GM23338 (cell line): ENCODE measurements around the gene BCAS3. TPM values are rescaled to one million over a fixed set of nuclear protein-coding genes. Genes with fewer than 3 reads are reported as not detected.

Experiments used
- ATAC-seq: fragments of 200-7000 bp; cut with Tn5 transposase; 3 replicates; pipeline ENCODE4 v1.9.1; 2020
- DNase-seq: peaks from one replicate; pipeline ENCODE4 v3.0.0-alpha.2; 2015; ENCODE audit warnings: low spot score
- H2AFZ ChIP-seq: fragments of 200-600 bp; sonication (generic); 2 replicates; pipeline ENCODE4 v1.8.0; 2016; ENCODE audit warnings: antibody characterized with exemption, mild to moderate bottlenecking, moderate library complexity
- H3F3A ChIP-seq: fragments of 200-600 bp; sonication (generic); replicated peaks from 2 replicates; pipeline ENCODE4 v1.8.0; 2017; ENCODE audit warnings: antibody characterized with exemption, mixed run types, low read depth
- H3K27ac ChIP-seq: fragments of 200-600 bp; sonication (generic); 2 replicates; pipeline ENCODE4 v1.6.1; 2016; ENCODE audit warnings: low read depth
- H3K27me3 ChIP-seq: fragments of 200-600 bp; sonication (generic); 2 replicates; pipeline ENCODE4 v1.8.0; 2016; ENCODE audit warnings: mild to moderate bottlenecking, mixed run types, moderate library complexity; ENCODE audit not compliant: insufficient read depth
- H3K36me3 ChIP-seq: fragments of 200-600 bp; sonication (generic); 2 replicates; pipeline ENCODE4 v1.8.0; 2016; ENCODE audit warnings: mild to moderate bottlenecking; ENCODE audit not compliant: insufficient read depth
- H3K4me1 ChIP-seq: fragments of 200-600 bp; sonication (generic); 2 replicates; pipeline ENCODE4 v1.8.0; 2016; ENCODE audit warnings: mild to moderate bottlenecking, moderate library complexity; ENCODE audit not compliant: insufficient read depth
- H3K4me2 ChIP-seq: fragments of 200-600 bp; sonication (generic); 2 replicates; pipeline ENCODE4 v1.7.1; 2017; ENCODE audit warnings: mixed run types
- H3K4me3 ChIP-seq: fragments of 200-600 bp; sonication (generic); 2 replicates; pipeline ENCODE4 v1.6.1; 2016; ENCODE audit warnings: mixed run types
- H3K79me2 ChIP-seq: fragments of 200-600 bp; sonication (generic); replicated peaks from 2 replicates; pipeline ENCODE4 v1.8.0; 2017; ENCODE audit warnings: mild to moderate bottlenecking; ENCODE audit not compliant: insufficient read depth
- H3K9me2 ChIP-seq: fragments of 200-600 bp; sonication (generic); 2 replicates; pipeline ENCODE4 v1.8.0; 2017; ENCODE audit not compliant: insufficient read depth
- H4K20me1 ChIP-seq: fragments of 200-600 bp; sonication (generic); replicated peaks from 2 replicates; pipeline ENCODE4 v1.8.0; 2017; ENCODE audit warnings: mild to moderate bottlenecking; ENCODE audit not compliant: insufficient read depth
- H3K27ac Mint-ChIP-seq: 2 replicates; pipeline ENCODE4 v1.8.0; 2020; ENCODE audit warnings: inconsistent platforms, mild to moderate bottlenecking, moderate library complexity, mixed read lengths
- H3K27me3 Mint-ChIP-seq: 3 replicates; pipeline ENCODE4 v1.8.0; 2022; ENCODE audit warnings: low read depth, mild to moderate bottlenecking, moderate library complexity, mixed read lengths, inconsistent platforms; ENCODE audit not compliant: insufficient read depth, poor library complexity
- H3K36me3 Mint-ChIP-seq: 3 replicates; pipeline ENCODE4 v1.8.0; 2021; ENCODE audit warnings: low read depth, mild to moderate bottlenecking, inconsistent platforms, moderate library complexity, mixed read lengths
- H3K4me1 Mint-ChIP-seq: 3 replicates; pipeline ENCODE4 v1.8.0; 2020; ENCODE audit warnings: mild to moderate bottlenecking, inconsistent platforms, mixed read lengths
- H3K4me3 Mint-ChIP-seq: 3 replicates; pipeline ENCODE4 v1.8.0; 2021; ENCODE audit warnings: moderate library complexity, mild to moderate bottlenecking, inconsistent platforms, mixed read lengths
- H3K9me3 Mint-ChIP-seq: 3 replicates; pipeline ENCODE4 v1.8.0; 2020; ENCODE audit warnings: moderate library complexity, mild to moderate bottlenecking, inconsistent platforms, mixed read lengths
- CREB1 ChIP-seq: fragments of 250-450 bp; sonication (Bioruptor Pico); IDR thresholded peaks from 2 replicates; pipeline ENCODE4 v1.5.0; 2020; ENCODE audit warnings: low read depth, mild to moderate bottlenecking, moderate library complexity
- EZH2 ChIP-seq: fragments of 200-600 bp; sonication (generic); IDR thresholded peaks from one replicate; pipeline ENCODE4 v1.8.0; 2017; ENCODE audit warnings: antibody characterized with exemption, mild to moderate bottlenecking, low read depth; ENCODE audit not compliant: unreplicated experiment
- EZH2phosphoT487 ChIP-seq: fragments of 200-600 bp; sonication (generic); IDR thresholded peaks from one replicate; pipeline ENCODE4 v1.8.1; 2018; ENCODE audit warnings: antibody characterized with exemption; ENCODE audit not compliant: unreplicated experiment
- JUNB ChIP-seq: IDR thresholded peaks from one replicate; pipeline ENCODE4 v1.6.1; 2016; ENCODE audit warnings: antibody characterized with exemption; ENCODE audit not compliant: unreplicated experiment
- NANOG ChIP-seq: IDR thresholded peaks from 2 replicates; pipeline ENCODE4 v1.6.1; 2016; ENCODE audit warnings: antibody characterized with exemption, borderline replicate concordance
- POLR2AphosphoS5 ChIP-seq: IDR thresholded peaks from 2 replicates; pipeline ENCODE4 v1.6.1; 2016; ENCODE audit warnings: antibody characterized with exemption, low read depth
- STAT1 ChIP-seq: IDR thresholded peaks from one replicate; pipeline ENCODE4 v1.6.1; 2016; ENCODE audit warnings: antibody characterized with exemption; ENCODE audit not compliant: unreplicated experiment
- ZNF114 ChIP-seq: fragments of 250-450 bp; sonication (Bioruptor Pico); IDR thresholded peaks from 2 replicates; pipeline ENCODE4 v1.5.0; 2020; ENCODE audit warnings: mild to moderate bottlenecking, moderate library complexity
- ZNF331 ChIP-seq: fragments of 250-450 bp; sonication (Bioruptor Pico); IDR thresholded peaks from 2 replicates; pipeline ENCODE4 v1.5.0; 2020; ENCODE audit warnings: low read depth, mild to moderate bottlenecking, moderate library complexity
- ZNF462 ChIP-seq: fragments of 250-450 bp; sonication (Bioruptor Pico); IDR thresholded peaks from 2 replicates; pipeline ENCODE4 v1.5.0; 2020; ENCODE audit warnings: mild to moderate bottlenecking, moderate library complexity
- polyA plus RNA-seq: library from polyadenylated mRNA; unstranded; fragments of >200 nt; fragmentation: Nextera tagmentation; extraction: Ambion mirVana; gene quantifications from 2 replicates; pipeline ENCODE4 v1.2.1, GENCODE V29; 2016
- total RNA-seq: library from RNA; depleted of rRNA; stranded (reverse); fragments of >200 nt; shearing (Covaris generic); gene quantifications from 2 replicates; pipeline ENCODE4 v1.2.3, GENCODE V29; 2014
- TF ChIP-seq, protein P1 (sequence below), 2 experiments: fragments of 200-600 bp in 1 of 2; sonication (generic) in 1 of 2; conservative IDR thresholded peaks; 2 replicates each; pipeline versions ENCODE4 v1.5.1 to v1.6.1; 2016 to 2017; ENCODE audit warnings: antibody characterized with exemption in 2 of 2, low read depth in 2 of 2, mild to moderate bottlenecking in 2 of 2, moderate library complexity in 1 of 2
- TF ChIP-seq, protein P2 (sequence below): IDR thresholded peaks from 2 replicates; pipeline ENCODE4 v1.6.1; 2016; ENCODE audit warnings: antibody characterized with exemption
- TF ChIP-seq, protein P3 (sequence below): IDR thresholded peaks from one replicate; pipeline ENCODE4 v1.6.1; 2018; ENCODE audit warnings: antibody characterized with exemption; ENCODE audit not compliant: unreplicated experiment

BCAS3 gene
- total and polyA plus RNA-seq, 2 experiments from 2014 or later = 8.2 to 28.0 TPM

- no peaks in the 10 kb centered on the region for H3K36me3 Mint-ChIP-seq
- H3K9me3 Mint-ChIP-seq = no peaks in the 10 kb centered on the region
- Histone ChIP-seq H3K9me2 (no peaks in the 10 kb centered on the region), H3K4me2 (no peak overlapping the region), H3K27ac (no peak overlapping the region), H3K27me3 (no peaks in the 10 kb centered on the region), H3F3A (no peaks in the 10 kb centered on the region), H2AFZ (no peak overlapping the region; the same call in 1 of the 2 replicates), H3K4me1 (no peaks in the 10 kb centered on the region), H3K4me3 (no peak overlapping the region), H4K20me1 (no peaks in the 10 kb centered on the region), H3K79me2 (no peaks in the 10 kb centered on the region), H3K36me3 (no peaks in the 10 kb centered on the region)
- no peak for TF ChIP-seq EZH2
- TF ChIP-seq ZNF331 (CRISPR knock-in tag) = no peak
- TF ChIP-seq STAT1 = no peak
- TF ChIP-seq ZNF114 (CRISPR knock-in tag) = no peak
- TF ChIP-seq, protein P1, sequence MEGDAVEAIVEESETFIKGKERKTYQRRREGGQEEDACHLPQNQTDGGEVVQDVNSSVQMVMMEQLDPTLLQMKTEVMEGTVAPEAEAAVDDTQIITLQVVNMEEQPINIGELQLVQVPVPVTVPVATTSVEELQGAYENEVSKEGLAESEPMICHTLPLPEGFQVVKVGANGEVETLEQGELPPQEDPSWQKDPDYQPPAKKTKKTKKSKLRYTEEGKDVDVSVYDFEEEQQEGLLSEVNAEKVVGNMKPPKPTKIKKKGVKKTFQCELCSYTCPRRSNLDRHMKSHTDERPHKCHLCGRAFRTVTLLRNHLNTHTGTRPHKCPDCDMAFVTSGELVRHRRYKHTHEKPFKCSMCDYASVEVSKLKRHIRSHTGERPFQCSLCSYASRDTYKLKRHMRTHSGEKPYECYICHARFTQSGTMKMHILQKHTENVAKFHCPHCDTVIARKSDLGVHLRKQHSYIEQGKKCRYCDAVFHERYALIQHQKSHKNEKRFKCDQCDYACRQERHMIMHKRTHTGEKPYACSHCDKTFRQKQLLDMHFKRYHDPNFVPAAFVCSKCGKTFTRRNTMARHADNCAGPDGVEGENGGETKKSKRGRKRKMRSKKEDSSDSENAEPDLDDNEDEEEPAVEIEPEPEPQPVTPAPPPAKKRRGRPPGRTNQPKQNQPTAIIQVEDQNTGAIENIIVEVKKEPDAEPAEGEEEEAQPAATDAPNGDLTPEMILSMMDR (conservative IDR thresholded peaks at IDR 0.05; ENCODE audit: low read depth in 2 of 2) = no peak
- no peak for TF ChIP-seq CREB1 (CRISPR knock-in tag)
- TF ChIP-seq NANOG = no peak
- TF ChIP-seq JUNB = no peak
- TF ChIP-seq, protein P2, sequence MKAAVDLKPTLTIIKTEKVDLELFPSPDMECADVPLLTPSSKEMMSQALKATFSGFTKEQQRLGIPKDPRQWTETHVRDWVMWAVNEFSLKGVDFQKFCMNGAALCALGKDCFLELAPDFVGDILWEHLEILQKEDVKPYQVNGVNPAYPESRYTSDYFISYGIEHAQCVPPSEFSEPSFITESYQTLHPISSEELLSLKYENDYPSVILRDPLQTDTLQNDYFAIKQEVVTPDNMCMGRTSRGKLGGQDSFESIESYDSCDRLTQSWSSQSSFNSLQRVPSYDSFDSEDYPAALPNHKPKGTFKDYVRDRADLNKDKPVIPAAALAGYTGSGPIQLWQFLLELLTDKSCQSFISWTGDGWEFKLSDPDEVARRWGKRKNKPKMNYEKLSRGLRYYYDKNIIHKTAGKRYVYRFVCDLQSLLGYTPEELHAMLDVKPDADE = no peak
- TF ChIP-seq POLR2AphosphoS5 = no peak
- no peak for TF ChIP-seq EZH2phosphoT487
- TF ChIP-seq, protein P3, sequence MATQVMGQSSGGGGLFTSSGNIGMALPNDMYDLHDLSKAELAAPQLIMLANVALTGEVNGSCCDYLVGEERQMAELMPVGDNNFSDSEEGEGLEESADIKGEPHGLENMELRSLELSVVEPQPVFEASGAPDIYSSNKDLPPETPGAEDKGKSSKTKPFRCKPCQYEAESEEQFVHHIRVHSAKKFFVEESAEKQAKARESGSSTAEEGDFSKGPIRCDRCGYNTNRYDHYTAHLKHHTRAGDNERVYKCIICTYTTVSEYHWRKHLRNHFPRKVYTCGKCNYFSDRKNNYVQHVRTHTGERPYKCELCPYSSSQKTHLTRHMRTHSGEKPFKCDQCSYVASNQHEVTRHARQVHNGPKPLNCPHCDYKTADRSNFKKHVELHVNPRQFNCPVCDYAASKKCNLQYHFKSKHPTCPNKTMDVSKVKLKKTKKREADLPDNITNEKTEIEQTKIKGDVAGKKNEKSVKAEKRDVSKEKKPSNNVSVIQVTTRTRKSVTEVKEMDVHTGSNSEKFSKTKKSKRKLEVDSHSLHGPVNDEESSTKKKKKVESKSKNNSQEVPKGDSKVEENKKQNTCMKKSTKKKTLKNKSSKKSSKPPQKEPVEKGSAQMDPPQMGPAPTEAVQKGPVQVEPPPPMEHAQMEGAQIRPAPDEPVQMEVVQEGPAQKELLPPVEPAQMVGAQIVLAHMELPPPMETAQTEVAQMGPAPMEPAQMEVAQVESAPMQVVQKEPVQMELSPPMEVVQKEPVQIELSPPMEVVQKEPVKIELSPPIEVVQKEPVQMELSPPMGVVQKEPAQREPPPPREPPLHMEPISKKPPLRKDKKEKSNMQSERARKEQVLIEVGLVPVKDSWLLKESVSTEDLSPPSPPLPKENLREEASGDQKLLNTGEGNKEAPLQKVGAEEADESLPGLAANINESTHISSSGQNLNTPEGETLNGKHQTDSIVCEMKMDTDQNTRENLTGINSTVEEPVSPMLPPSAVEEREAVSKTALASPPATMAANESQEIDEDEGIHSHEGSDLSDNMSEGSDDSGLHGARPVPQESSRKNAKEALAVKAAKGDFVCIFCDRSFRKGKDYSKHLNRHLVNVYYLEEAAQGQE = no peak
- TF ChIP-seq ZNF462 (CRISPR knock-in tag) = no peak
- no peak overlapping the region for H3K27ac Mint-ChIP-seq
- no peak for DNase-seq
- no peak; the same call in 2 of the 3 replicates for ATAC-seq
- H3K27me3 Mint-ChIP-seq = no peaks in the 10 kb centered on the region
- H3K4me3 Mint-ChIP-seq = no peak overlapping the region
- peaks cover 8% of the 10 kb centered on the region; the same call in 2 of the 3 replicates for H3K4me1 Mint-ChIP-seq
These were observed 501.7 kb downstream of the BCAS3 start for GRCh38 chr17:61179380-61179806.
